GM19463 (cell line): ENCODE results near the gene SHISA9.

Experiments used
- ATAC-seq: cut with Tn5 transposase; IDR thresholded peaks from one replicate; pipeline ENCODE4 v1.9.1; 2021; ENCODE audit warnings: mild to moderate bottlenecking, moderate library complexity; ENCODE audit not compliant: unreplicated experiment

Gene SHISA9

DNA sequence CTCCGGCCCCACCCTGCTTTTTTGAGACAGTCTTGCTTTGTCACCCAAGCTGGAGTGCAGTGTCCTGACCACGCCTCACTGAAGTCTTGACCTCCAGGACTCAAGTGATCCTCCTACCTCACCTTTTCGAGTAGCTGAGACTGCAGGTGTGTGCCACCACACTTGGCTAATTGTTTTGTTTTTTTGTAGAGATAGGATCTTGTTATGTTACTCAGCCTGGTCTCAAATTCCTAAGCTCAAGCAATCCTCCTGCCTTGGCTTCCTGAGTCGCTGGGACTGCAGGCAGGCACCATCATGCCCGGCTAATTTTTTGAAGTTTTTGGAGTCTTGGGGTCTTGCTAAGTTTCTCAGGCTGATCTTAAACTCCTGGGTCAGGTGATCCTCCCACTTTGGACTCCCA is 206.7 kb downstream of the SHISA9 start:
- no peak for ATAC-seq

GRCh38 chr16:13109171-13109570 is 207.8 kb downstream of the SHISA9 start:
- ATAC-seq, result no peak

- no peak for ATAC-seq
Measured at GRCh38 chr16:13110124-13110796, 208.9 kb downstream of the SHISA9 start.

- no peak for ATAC-seq
Measured at GRCh38 chr16:13111747-13112146, 210.3 kb downstream of the SHISA9 start.

GRCh38 chr16:13113741-13114140 is 212.3 kb downstream of the SHISA9 start:
- no peak for ATAC-seq

GRCh38 chr16:13118091-13118490 is 216.7 kb downstream of the SHISA9 start:
- no peak for ATAC-seq

DNA sequence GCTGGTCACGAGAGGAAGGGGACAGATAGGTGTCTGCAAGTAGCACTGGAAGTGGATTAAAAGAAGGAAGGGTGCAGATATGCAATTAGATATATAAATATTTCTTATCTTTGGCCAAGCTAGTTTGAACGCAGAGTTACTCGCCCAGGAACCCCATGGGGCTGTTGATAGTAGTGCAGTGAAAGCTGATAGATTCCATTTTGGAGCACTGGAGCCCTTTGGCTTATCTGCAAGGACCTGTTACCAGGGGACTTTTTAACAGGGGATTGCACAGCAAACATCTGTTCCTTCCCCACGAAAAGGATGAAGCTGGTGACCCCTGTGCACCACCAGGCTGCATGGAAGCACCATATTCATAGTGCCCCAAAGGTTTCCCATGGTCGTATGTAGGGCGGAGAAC is 218.7 kb downstream of the SHISA9 start:
- ATAC-seq, result no peak

GRCh38 chr16:13120557-13120956 is 219.2 kb downstream of the SHISA9 start:
- ATAC-seq, result no peak

DNA sequence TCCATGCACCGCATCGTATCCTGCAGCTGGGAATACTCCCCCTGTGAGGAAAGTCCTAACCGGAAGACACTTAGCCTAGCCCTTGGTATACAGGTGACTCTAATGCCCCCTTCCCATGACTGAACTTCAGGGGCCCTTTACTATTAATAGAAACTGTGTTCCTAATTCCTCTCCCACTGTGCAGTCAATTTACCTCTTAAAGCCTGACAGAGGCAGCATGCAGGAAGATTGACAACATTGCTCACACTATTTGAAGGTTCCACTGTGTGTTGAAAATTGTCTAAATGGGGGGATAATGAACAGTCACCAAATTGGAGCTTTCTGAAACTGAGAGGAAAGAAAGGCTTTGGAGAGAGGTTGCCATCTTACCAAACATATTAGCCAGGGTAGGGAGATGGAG is 222.6 kb downstream of the SHISA9 start:
- ATAC-seq, result no peak

DNA sequence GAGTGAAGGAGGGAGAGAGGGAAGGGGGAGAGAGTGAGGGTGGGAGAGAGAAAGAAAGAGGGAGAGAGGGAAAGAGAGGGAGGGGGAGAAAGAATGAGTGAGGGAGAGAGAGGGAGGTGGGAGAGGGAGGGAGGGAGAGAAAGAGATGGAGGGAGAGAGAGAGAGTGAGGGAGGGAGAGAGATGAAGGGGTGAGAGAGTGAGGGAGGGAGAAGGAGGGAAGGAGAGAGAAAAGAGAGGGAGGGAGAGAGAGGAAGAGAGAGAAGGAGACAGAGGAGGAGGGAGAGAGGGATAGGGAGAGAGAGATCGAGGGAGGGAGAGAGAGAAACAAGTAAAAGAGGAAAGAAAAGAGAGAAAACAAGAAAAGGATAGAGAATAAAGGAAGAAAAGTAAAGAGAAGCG is 225.7 kb downstream of the SHISA9 start:
- no peak for ATAC-seq

DNA sequence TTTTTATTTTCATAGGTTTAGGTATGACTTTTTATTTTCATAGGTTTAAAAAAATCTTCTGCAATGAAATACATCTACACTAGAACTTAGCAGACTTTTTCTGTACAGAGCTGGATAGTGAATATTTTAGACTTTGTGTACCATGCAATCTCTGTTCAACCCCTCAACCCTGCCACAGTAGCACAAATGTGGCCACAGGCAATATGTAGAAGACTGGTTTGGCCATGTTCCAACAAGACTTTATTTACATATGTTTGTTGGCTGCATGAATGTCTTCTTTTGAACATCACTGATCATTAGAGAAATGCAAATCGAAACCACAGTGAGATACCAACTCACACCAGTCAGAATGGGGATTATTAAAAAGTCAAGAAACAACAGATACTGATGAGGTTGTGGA is 229.2 kb downstream of the SHISA9 start:
- no peak for ATAC-seq

DNA sequence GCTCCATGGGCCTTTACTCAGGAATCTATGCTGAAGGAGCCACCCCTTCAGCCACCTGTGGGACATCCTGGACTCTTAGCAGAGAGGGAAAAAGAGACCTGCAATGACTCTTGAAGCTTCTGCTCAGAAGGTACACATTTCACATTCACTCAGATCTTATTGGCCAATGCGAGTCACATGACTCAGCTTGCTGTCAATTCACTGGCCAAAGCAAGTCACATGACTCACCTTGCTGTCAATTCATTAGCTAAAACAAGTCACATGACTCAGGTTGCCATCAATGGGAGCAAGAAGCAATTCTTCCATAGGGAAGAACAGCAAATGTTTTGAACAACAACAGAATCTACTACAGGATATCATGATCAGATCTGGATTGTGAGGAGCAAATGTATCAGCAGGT is 233.4 kb downstream of the SHISA9 start:
- ATAC-seq, result no peak

DNA sequence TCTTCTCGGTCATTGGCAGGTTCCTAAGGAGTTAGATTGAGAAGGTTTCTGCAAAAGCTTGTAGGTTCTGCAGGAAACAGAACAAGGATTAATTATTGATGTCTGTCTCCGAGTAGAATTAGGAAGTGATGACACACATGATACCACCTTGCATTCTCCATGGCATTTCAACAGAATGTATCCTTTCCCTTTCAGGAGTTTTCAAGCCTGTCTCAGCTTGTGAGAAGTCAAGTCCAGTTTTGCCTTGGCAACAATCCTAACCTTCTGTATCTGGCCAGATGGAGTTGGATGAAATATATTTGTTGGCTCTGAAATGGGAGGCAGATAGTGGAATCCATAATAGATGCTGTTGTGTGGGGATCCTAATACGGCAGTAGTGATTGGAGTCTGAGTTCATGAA is 235.5 kb downstream of the SHISA9 start:
- ATAC-seq, result no peak

- no peak for ATAC-seq
Measured at GRCh38 chr16:13138528-13138927, 237.1 kb downstream of the SHISA9 start.

DNA sequence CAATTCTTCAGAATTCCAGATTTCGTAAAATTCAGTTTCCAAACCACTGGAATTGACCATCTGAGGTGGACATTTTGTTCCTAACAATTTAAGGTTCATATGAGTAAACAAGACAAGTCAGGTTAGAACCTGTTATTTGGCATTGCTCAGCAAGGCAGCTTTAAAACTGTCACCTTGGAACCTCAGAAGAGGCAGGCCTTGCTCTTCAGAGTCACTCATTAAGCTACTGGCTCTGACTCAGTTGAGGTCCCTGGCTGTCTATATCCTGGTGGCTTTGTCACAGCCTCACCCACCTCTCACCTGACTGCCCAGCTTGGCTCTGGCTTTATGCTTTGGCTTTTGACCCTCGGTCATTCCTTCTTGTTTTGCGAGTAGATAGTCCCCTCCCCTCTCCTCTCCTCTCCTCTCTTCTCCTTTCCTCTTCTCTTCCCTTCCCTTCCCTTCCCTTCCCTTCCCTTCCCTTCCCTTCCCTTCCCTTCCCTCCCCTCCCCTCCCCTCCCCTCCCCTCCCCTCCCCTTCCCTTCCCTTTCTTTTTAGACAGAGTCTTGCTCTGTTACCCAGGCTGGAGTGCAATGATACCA is 238.4 kb downstream of the SHISA9 start:
- ATAC-seq, result no peak

- ATAC-seq, result no peak
Measured at GRCh38 chr16:13143551-13143950, 242.2 kb downstream of the SHISA9 start.

- ATAC-seq, result no peak
Measured at GRCh38 chr16:13146829-13147228, 245.4 kb downstream of the SHISA9 start.

- ATAC-seq, result no peak
Measured at GRCh38 chr16:13148294-13148693, 246.9 kb downstream of the SHISA9 start.

GRCh38 chr16:13148836-13149235 is 247.4 kb downstream of the SHISA9 start:
- ATAC-seq, result no peak

DNA sequence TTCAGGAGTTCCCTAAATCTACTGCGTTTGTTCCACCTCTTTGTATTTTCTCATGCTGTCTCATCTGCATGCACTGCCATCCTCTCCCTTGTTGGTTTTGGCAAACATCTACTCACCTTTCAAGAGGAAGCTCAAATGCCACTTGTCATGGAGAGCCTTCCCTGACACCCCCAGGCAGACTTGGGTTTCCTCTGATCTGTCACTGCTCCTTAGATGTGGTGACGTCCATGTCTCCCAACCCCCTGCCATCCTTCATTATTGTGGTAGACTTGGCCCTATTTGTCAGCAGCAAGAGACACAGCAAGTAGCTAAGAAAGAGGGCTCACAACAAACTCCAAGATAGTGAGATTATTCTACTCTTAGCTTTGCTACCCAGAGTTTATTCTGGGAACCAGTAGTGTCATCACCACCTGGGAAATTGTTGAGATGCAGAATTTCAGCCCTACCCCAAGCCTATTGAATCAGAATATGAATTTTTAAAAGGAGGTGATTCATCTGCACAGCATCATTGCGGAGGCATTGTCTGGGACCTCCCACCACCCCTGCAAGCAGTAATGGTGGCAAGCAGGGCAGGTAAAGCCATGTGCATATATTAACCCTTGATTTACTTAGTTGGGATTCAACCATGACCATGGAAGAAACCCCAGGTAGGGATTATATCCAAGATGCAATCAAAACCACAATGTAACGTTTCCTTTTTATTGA is 248.9 kb downstream of the SHISA9 start:
- no peak for ATAC-seq

DNA sequence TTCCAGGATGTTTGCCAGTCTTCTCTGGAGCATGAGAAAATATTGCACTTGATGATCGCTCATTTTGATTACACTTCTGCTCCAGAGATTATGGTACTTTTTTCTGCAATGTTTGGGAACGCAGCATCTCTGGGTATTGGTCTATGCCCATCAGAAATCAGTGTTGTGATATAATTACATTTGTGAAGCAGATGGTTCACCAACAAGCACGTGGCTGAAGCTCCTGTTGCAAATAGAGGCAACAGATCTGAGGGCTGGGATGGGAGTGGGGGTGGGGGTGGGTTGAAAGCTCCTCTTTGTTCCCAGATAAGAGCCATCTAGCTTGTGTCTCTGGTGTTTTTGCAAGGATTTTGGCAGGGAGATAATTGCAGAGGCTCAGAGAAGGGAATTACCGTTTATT is 252.3 kb downstream of the SHISA9 start:
- no peak for ATAC-seq

DNA sequence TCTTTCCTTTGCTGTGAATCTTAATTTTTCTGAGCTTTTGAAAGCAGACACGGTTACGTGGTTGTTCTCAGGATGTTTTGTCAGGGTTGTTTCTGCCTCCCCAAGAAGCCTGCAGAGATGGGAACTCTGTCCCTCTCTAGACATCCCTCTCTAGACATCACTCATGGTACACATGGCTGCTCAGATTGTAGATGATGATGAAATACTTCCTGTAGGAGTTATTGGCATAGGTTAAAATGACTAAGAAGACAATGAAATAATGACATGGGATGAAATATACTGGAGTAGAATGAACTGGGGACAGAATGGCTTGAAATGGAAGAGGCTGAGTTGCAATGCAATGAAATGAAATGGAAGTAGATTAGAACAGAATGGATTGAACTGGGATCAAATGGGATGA is 253.4 kb downstream of the SHISA9 start:
- ATAC-seq, result no peak
